Aorta (tissue), 5 donors: ENCODE data around the gene SYT3. TPM values are rescaled to one million over a fixed set of nuclear protein-coding genes. Genes with fewer than 3 reads are reported as not detected.
"Not testable (repeated sequence)": the region's sequence is repeated elsewhere in the genome, so short reads cannot be mapped to it uniquely, and the experiment has no call there.

Experiments used
- ATAC-seq: fragments of 200-7000 bp; cut with Tn5 transposase; one replicate; pipeline ENCODE4 v1.9.1; 2022; ENCODE audit warnings: moderate library complexity; ENCODE audit not compliant: low FRiP score
- DNase-seq, 2 donors: peaks; one replicate each; pipeline ENCODE4 v3.0.0-alpha.2; 2020
- H3K27ac ChIP-seq, 2 donors: one replicate each; pipeline ENCODE4 v1.5.1; 2013; ENCODE audit warnings: low read length in 2 of 2, mild to moderate bottlenecking in 2 of 2, moderate library complexity in 2 of 2, control low read depth in 1 of 2, inconsistent platforms in 1 of 2, low read depth in 1 of 2
- H3K27me3 ChIP-seq, 2 donors: one replicate each; pipeline ENCODE4 v1.6.1; 2013; ENCODE audit warnings: control low read depth in 1 of 2, low read length in 1 of 2, mild to moderate bottlenecking in 1 of 2, moderate library complexity in 1 of 2; ENCODE audit not compliant: insufficient read depth in 2 of 2, control insufficient read depth in 1 of 2
- H3K36me3 ChIP-seq, 2 donors: one replicate each; pipeline ENCODE4 v1.6.1; 2013; ENCODE audit warnings: control low read depth in 1 of 2, low read length in 1 of 2, mild to moderate bottlenecking in 1 of 2; ENCODE audit not compliant: insufficient read depth in 2 of 2, control insufficient read depth in 1 of 2
- H3K4me1 ChIP-seq, 2 donors: one replicate each; pipeline ENCODE4 v1.6.1; 2013; ENCODE audit warnings: low read length in 2 of 2, control low read depth in 1 of 2, mild to moderate bottlenecking in 1 of 2, moderate library complexity in 1 of 2; ENCODE audit not compliant: insufficient read depth in 2 of 2, control insufficient read depth in 1 of 2
- H3K4me3 ChIP-seq, 2 donors: one replicate each; pipeline ENCODE4 v1.5.1; 2013; ENCODE audit warnings: low read length in 2 of 2, control low read depth in 1 of 2, mild to moderate bottlenecking in 1 of 2
- H3K9me3 ChIP-seq: one replicate; pipeline ENCODE4 v1.6.1; 2013; ENCODE audit warnings: mild to moderate bottlenecking, low read length; ENCODE audit not compliant: control insufficient read depth
- WGBS, 2 donors: extraction: QIAGEN DNeasy Blood & Tissue Kit; methylation state at CpG; one replicate each; pipeline ENCODE4 v1.1.7; 2013; 5-methylcytosine and 5-hydroxymethylcytosine counted together
- intact Hi-C, 2 donors: fragments of 100-400 bp; cut with DNase I; formaldehyde crosslinking; loops; one replicate each; pipeline versions ENCODE4 v1.14.2 to v1.15.0; 2022
- polyA plus RNA-seq, 2 donors: library from polyadenylated mRNA; stranded (reverse); fragments of 200-250 nt; gene quantifications; one replicate each; pipeline ENCODE4 v1.2.3, GENCODE V29; 2013
- total RNA-seq, 2 donors: library from RNA; stranded (reverse); fragmentation: NEBNext Ultra II Directional; extraction: Animal tissue kit (Norgen Biotek cat#: 25700); gene quantifications; one replicate each; pipeline ENCODE4 v1.2.1, GENCODE V29; 2021
- donor health status: healthy with polysubstance abuse.
- donor health status: Bipolar disorder and iron deficiency.
- donor health status: DM: no; HTN: no; CAD: no.
- donor health status: DM: no; HTN: no; CAD: no.
- donor health status: DM: yes; HTN: yes; CAD: no.

The SYT3 gene
- total and polyA plus RNA-seq, 4 donors: 0.45 to 0.55 TPM; not detected in 2

DNA sequence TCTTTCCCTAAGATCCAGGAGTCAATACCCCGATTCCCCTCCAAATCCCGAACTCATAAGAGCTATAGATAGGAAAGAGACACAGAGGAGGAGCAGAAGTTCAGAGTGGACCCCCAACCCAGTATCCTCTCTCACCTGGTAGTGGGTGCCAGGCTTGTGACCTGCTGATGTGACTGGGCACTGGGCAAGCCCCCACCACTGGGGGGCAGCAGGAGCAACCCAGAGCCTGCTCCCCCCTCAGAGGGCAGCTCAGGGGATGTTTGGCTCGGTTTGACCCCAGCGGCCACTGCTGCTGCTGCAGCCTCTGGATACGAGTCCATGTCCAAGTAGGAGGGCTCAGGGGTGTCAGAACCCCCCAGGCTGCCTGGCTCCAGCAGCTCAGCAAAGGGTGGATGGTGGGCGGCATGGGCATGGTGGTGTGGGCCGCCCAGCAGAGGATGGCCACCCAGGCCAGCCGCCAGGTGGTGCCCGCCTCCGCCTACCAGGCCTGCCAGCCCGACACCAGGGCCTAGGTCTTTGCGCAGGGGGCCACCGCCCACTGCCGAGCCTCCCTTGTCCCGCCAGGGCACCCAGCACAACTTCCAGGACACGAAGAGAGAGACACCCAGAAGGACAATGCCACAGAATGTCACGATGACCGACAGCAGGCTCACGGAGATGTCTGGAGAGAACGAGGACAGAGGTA is 7.4 kb downstream of the SYT3 start:
- 68 to 76% methylated on average over 20 of the region's 20 CpGs for WGBS, 2 donors
- Histone ChIP-seq H3K27me3 (peaks cover 0 to 1% of the 10 kb centered on the region in 2 donors), H3K4me3 (no peak overlapping the region), H3K36me3 (no peaks in the 10 kb centered on the region), H3K9me3 (peaks cover 9% of the 10 kb centered on the region), H3K27ac (no peak overlapping the region), H3K4me1 (no peaks in the 10 kb centered on the region)
- DNase-seq (no peak), ATAC-seq (no peak)
- intact Hi-C loops: no loop called here

DNA sequence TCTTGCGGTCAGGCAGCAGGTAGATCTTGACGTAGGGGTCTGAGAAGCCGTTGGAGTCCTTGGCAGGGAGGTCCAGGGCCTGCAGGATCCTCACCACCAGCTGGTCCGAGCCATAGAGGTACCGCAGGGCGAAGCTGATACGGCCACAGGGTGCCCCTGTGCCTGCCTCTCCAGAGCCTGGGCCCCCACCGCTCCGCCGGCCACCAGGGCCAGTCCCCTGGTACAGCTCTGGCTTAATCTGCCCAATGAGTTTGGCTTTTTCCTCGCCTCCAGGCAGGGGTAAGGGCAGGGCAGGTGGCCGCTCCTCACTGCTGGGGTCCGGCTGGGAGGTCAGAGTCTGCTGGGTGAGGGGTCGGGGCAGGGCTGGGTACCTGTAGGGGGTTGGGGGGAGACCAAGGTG is 9.9 kb downstream of the SYT3 start:
- no peak for DNase-seq
- no peaks in the 10 kb centered on the region for H3K27me3 ChIP-seq
- 71 to 82% methylated on average over 13 to 14 of the region's 14 CpGs for whole genome bisulfite sequencing, 2 donors

DNA sequence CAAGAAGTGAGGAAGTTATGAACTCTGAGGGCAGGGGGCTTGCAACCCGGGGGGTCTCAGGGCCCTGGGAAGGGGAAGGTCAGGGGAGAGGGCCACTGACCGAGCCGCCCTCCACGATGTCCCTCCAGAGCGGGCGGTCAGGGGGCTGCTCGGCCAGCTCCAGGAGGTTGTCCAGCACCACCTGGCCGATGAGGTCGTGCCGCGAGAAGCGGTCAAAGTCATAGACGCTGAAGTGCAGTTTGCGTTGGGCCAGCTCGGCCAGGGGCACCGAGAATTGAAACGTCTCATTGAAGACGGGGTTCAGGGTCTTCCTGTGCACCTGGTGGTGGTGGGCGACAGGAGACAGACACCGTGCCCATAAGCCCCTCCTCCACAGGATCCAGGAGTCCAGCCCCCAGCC is 10.5 kb downstream of the SYT3 start:
- intact Hi-C loops: no loop called here
- no peak overlapping the region for H3K27ac ChIP-seq
- peak in 1 of 2 donors; percentile 75 for DNase-seq
- H3K36me3 ChIP-seq: no peaks in the 10 kb centered on the region
- no peaks in the 10 kb centered on the region for H3K27me3 ChIP-seq
- no peaks in the 10 kb centered on the region for H3K4me1 ChIP-seq
- peaks cover 1% of the 10 kb centered on the region for H3K9me3 ChIP-seq
- 80 to 81% methylated on average over 20 of the region's 20 CpGs for WGBS, 2 donors
- H3K4me3 ChIP-seq: no peak overlapping the region
- no peak for ATAC-seq

More for the DNA sequence above, 9.9 kb downstream of the SYT3 start:
- ATAC-seq: no peak
- Histone ChIP-seq H3K36me3 (no peaks in the 10 kb centered on the region), H3K4me3 (no peak overlapping the region), H3K27ac (no peak overlapping the region), H3K4me1 (no peaks in the 10 kb centered on the region), H3K9me3 (peaks cover 1% of the 10 kb centered on the region)
- intact Hi-C loops: no loop called here

DNA sequence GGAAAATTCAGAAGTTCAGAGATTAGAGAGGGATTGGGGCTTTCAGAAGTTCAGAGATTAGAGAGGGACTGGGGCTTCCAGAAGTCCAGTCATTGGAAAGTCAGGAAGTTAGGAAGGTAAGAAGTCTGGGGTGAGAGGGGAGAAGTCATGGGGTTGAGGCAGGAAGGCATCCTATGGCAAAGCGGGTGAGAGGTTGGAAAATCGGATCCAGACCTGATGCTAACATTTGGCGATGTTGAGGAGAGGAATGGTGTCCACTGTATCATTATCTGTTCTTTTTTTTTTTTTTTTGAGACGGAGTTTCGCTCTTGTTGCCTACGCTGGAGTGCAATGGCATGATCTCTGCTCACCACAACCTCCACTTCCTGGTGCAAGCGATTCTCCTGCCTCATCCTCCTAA is 11.1 kb downstream of the SYT3 start:
- Histone ChIP-seq H3K27me3 (no peaks in the 10 kb centered on the region), H3K4me1 (no peaks in the 10 kb centered on the region), H3K27ac (no peak overlapping the region), H3K9me3 (no peaks in the 10 kb centered on the region), H3K36me3 (no peaks in the 10 kb centered on the region), H3K4me3 (no peak overlapping the region)
- DNase-seq: no peak
- WGBS, 2 donors: 87 to 89% methylated on average over 7 of the region's 7 CpGs
- ATAC-seq: no peak
- intact Hi-C loops: no loop called here

DNA sequence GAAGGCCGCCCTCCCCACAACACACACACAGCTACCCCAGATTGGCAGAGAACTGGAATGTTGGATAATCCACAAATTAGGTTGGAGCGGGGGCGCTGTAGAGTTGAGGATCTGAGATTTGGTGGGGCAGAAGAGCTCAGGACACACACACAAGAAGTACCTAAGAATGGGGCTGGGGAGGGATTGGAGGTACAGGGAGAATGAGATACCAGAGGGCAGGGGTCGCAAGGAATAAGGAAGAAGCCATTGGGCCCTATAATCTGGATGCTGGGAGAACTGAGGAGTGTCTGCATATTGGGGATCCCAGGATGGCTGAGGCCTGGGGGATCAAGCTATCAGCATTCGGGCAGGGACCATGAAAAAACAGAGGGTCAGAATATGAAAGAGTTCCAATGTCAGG is 11.5 kb downstream of the SYT3 start:
- DNase-seq: no peak
- no peak for ATAC-seq
- WGBS, 2 donors: 79 to 85% methylated on average over 5 of the region's 5 CpGs
- no peaks in the 10 kb centered on the region for H3K36me3 ChIP-seq
- no peak overlapping the region for H3K27ac ChIP-seq
- intact Hi-C loops: no loop called here
- no peaks in the 10 kb centered on the region for H3K9me3 ChIP-seq
- no peak overlapping the region for H3K4me3 ChIP-seq
- no peaks in the 10 kb centered on the region for H3K4me1 ChIP-seq
- no peaks in the 10 kb centered on the region for H3K27me3 ChIP-seq

DNA sequence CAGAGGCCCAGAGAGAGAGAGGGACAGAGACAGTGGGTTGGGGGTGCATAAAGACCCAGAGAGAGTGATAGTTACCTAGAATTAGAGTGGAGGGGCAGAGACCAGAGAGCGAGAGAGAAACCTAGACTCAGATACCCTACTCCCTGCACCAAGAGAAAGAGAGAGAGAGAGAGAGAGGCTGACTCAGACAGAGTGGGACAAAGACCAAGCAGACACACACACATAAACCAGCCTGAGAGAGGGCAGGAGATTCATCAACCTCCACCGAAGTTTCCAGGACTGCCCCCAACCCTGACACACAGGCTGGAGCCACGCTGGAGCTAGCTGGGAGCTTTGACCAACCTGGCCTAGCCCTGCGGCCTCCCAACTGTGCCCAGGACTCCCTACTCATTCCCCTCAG is 12.9 kb downstream of the SYT3 start:
- Histone ChIP-seq H3K27me3 (no peaks in the 10 kb centered on the region), H3K36me3 (no peaks in the 10 kb centered on the region), H3K27ac (no peak overlapping the region), H3K4me3 (no peak overlapping the region), H3K9me3 (no peaks in the 10 kb centered on the region), H3K4me1 (no peaks in the 10 kb centered on the region)
- ATAC-seq (no peak), DNase-seq (no peak)
- intact Hi-C loops: no loop called here
- WGBS, 2 donors: 61 to 67% methylated on average over 4 of the region's 4 CpGs

DNA sequence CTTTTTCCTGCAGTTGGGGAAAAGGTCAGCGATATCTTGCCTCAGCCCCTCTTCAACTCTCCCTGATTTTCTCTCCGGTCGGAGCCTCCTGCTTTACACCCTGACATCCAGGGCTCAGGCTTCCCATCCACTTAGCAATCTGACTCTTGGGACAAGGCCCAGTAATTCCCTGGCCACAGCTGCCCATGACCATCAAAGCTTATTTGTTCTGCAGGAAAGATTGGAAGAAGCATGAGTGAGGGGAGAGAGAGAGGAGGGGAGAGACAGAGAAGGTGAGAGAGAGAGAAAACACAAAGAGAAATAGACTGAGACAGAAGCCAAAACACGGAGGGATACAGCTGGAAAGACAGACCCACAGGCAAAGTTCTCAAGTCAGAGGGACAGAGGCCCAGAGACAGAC is 13.7 kb downstream of the SYT3 start:
- WGBS, 2 donors: 58 to 62% methylated on average over 4 of the region's 4 CpGs
- Histone ChIP-seq H3K27ac (no peak overlapping the region), H3K36me3 (no peaks in the 10 kb centered on the region), H3K4me1 (no peaks in the 10 kb centered on the region), H3K4me3 (no peak overlapping the region), H3K27me3 (no peaks in the 10 kb centered on the region), H3K9me3 (no peaks in the 10 kb centered on the region)
- no peak for DNase-seq
- intact Hi-C loops: no loop called here
- ATAC-seq: no peak

DNA sequence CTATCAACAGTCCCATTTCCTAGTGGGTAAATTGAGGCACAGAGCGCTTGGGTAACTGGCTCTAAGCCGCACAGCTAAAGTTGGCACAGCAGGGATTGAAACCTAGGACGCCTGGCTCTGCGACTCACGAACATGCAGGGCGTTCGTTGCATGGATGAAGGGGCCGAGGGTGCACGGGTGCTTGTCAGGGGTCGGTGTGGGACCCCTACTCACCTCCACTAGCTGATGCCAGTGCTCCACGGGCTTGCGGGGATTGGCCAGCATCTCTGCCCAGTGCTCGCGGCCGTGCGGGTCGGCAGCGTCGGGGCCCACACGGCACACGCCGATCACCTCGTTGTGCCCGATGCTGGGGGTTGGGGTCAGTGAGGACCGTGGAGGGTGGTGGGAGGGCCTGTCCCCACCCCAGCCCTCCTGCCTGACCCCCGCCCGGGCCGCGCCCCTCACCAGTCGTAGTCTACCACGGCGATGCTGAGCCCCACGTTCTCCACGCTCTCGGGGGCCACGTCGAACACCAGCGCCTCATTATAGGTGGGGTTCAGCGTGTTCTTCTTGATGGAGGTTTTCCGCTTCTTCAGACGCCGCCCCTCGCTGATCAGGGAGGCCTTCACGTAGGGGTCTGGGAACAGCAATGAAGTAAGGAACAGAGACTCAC is 14.6 kb downstream of the SYT3 start:
- no peak for ATAC-seq
- no peaks in the 10 kb centered on the region for H3K27me3 ChIP-seq
- H3K9me3 ChIP-seq: no peaks in the 10 kb centered on the region
- H3K36me3 ChIP-seq: no peaks in the 10 kb centered on the region
- H3K4me1 ChIP-seq: no peaks in the 10 kb centered on the region
- WGBS, 2 donors: 93% methylated on average over 44 of the region's 44 CpGs
- no peak overlapping the region for H3K27ac ChIP-seq
- DNase-seq: no peak
- H3K4me3 ChIP-seq: no peak overlapping the region
- intact Hi-C loops: no loop called here

DNA sequence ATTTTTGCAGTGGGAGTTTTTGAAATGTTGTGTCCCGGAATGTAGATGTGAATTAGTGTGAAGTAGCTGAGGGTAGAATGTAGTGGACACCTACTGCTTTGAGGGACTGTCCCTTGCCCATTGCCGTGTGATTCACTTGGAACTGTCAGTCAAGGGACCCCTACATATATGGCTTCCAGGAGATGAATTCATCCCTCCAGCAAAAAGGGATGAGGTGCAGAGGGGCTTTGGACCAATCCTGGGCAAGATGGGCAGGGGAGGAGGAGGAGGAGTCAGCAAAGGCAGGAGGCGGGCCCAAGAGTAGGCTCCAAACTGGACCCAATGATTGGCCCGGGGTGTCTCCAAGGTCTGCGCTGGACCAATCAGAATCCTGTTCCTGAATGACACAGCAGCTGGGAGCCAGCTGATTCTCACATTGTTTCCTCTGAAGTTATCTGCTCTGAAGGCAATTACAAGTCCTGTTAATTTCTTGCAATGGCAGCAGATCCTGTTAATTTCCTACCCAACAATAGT is 19.2 kb downstream of the SYT3 start:
- not testable (repeated sequence) for ATAC-seq, H3K27ac ChIP-seq

More for the DNA sequence above, 19.2 kb downstream of the SYT3 start:
- H3K4me1 ChIP-seq, H3K36me3 ChIP-seq, H3K9me3 ChIP-seq, H3K4me3 ChIP-seq, H3K27me3 ChIP-seq, DNase-seq, intact Hi-C loops: not testable (repeated sequence)
- WGBS, 2 donors: 72 to 83% methylated on average over 4 to 5 of the region's 5 CpGs
